GM19468 (cell line): ENCODE measurements around the gene GPD1.
"Not testable (repeated sequence)": the region's sequence is repeated elsewhere in the genome, so short reads cannot be mapped to it uniquely, and the experiment has no call there.

Source experiments
- ATAC-seq: cut with Tn5 transposase; IDR thresholded peaks from one replicate; pipeline ENCODE4 v1.9.1; 2021; ENCODE audit warnings: mild to moderate bottlenecking, moderate library complexity, moderate number of reproducible peaks; ENCODE audit not compliant: unreplicated experiment; ENCODE audit errors: extremely low read depth

Gene GPD1

GRCh38 chr12:50117057-50117622 is 13.3 kb downstream of the GPD1 start:
- ATAC-seq: no peak

GRCh38 chr12:50119387-50119786 is 15.6 kb downstream of the GPD1 start:
- ATAC-seq: no peak

GRCh38 chr12:50120521-50120920 is 16.7 kb downstream of the GPD1 start:
- ATAC-seq: no peak

- no peak for ATAC-seq
These were observed 17.1 kb downstream of the GPD1 start for GRCh38 chr12:50120953-50121352.

- ATAC-seq: no peak
These were observed 17.8 kb downstream of the GPD1 start for GRCh38 chr12:50121641-50122040.

- no peak for ATAC-seq
These were observed 19.4 kb downstream of the GPD1 start for GRCh38 chr12:50123203-50123602.

GRCh38 chr12:50127546-50127945 is 23.7 kb downstream of the GPD1 start:
- no peak for ATAC-seq

- no peak for ATAC-seq
These were observed 25.5 kb downstream of the GPD1 start for GRCh38 chr12:50129290-50129689.

- no peak for ATAC-seq
These were observed 28.8 kb downstream of the GPD1 start for GRCh38 chr12:50132505-50133135.

- no peak for ATAC-seq
These were observed 39.2 kb downstream of the GPD1 start for GRCh38 chr12:50142993-50143392.

GRCh38 chr12:50145439-50145838 is 41.6 kb downstream of the GPD1 start:
- no peak for ATAC-seq

GRCh38 chr12:50147281-50147680 is 43.5 kb downstream of the GPD1 start:
- no peak for ATAC-seq

- ATAC-seq: not testable (repeated sequence)
These were observed 44.2 kb downstream of the GPD1 start for GRCh38 chr12:50148011-50148410.

GRCh38 chr12:50149311-50149710 is 45.5 kb downstream of the GPD1 start:
- ATAC-seq: no peak

- no peak for ATAC-seq
These were observed 47.4 kb downstream of the GPD1 start for GRCh38 chr12:50151047-50151687.

GRCh38 chr12:50154947-50155346 is 51.1 kb downstream of the GPD1 start:
- not testable (repeated sequence) for ATAC-seq

GRCh38 chr12:50156641-50157040 is 52.8 kb downstream of the GPD1 start:
- no peak for ATAC-seq

- no peak for ATAC-seq
These were observed 53.5 kb downstream of the GPD1 start for GRCh38 chr12:50157259-50157658.

- ATAC-seq: no peak
These were observed 56.8 kb downstream of the GPD1 start for GRCh38 chr12:50160643-50161042.
